ENCODE data around the gene HOXB2. TPM values are rescaled to one million over a fixed set of nuclear protein-coding genes. Genes with fewer than 3 reads are reported as not detected.

HOXB2 gene
- total RNA-seq, 1 experiment from 2014 or later, result 0.31 TPM

- H3K27me3 ChIP-seq (ENCODE audit: insufficient read depth, low read depth), result no peaks in the 10 kb centered on the region
- H3F3A ChIP-seq (ENCODE audit: insufficient read depth, low read depth), result no peaks in the 10 kb centered on the region
- no peaks in the 10 kb centered on the region for H3K79me2 ChIP-seq (ENCODE audit: low read depth)
- H4K20me1 ChIP-seq (ENCODE audit: insufficient read depth), result no peaks in the 10 kb centered on the region
- H3K9me3 ChIP-seq (ENCODE audit: insufficient read depth, low read depth), result no peaks in the 10 kb centered on the region
- no peak overlapping the region for H3K4me2 ChIP-seq
- CTCF ChIA-PET, result no interaction called here
- no peaks in the 10 kb centered on the region for H3K9me2 ChIP-seq (ENCODE audit: insufficient read depth)
- H2AFZ ChIP-seq, result no peak overlapping the region
- no peak for DNase-seq
- TF ChIP-seq CTCF (conservative IDR thresholded peaks at IDR 0.05) (no peak), EZH2 (IDR thresholded peaks at IDR 0.05; ENCODE audit: low read depth) (no peak)
- BruUV-seq (replicated peaks), result no TSS peak
- no peak overlapping the region for H3K27ac ChIP-seq
- POLR2A ChIA-PET (ENCODE audit: unreplicated experiment), result no interaction called here
- H3K36me3 ChIP-seq (ENCODE audit: low read depth), result no peaks in the 10 kb centered on the region
- intact Hi-C loops (cut with micrococcal nuclease; ENCODE audit: unreplicated experiment), result no loop called here
- H3K4me1 ChIP-seq (replicated peaks; ENCODE audit: insufficient read depth), result no peaks in the 10 kb centered on the region
- no peak overlapping the region for H3K4me3 ChIP-seq
Observed at GRCh38 chr17:48574505-48575065, 29.7 kb upstream of the HOXB2 start.

GRCh38 chr17:48571826-48572417 lies 27.0 kb upstream of the HOXB2 start:
- intact Hi-C loops (cut with micrococcal nuclease; ENCODE audit: unreplicated experiment), result no loop called here
- Histone ChIP-seq H3K27me3 (ENCODE audit: insufficient read depth, low read depth) (no peaks in the 10 kb centered on the region), H3K36me3 (ENCODE audit: low read depth) (no peaks in the 10 kb centered on the region), H2AFZ (no peak overlapping the region), H4K20me1 (ENCODE audit: insufficient read depth) (no peaks in the 10 kb centered on the region), H3K79me2 (ENCODE audit: low read depth) (no peaks in the 10 kb centered on the region), H3F3A (ENCODE audit: insufficient read depth, low read depth) (no peaks in the 10 kb centered on the region), H3K9me3 (ENCODE audit: insufficient read depth, low read depth) (no peaks in the 10 kb centered on the region), H3K4me3 (no peak overlapping the region), H3K27ac (no peak overlapping the region), H3K9me2 (ENCODE audit: insufficient read depth) (no peaks in the 10 kb centered on the region), H3K4me2 (no peak overlapping the region), H3K4me1 (replicated peaks; ENCODE audit: insufficient read depth) (0 out of 2 replicates have a peak, but pooled peaks cover 6% of the 10 kb centered on the region)
- DNase-seq, result no peak
- POLR2A ChIA-PET (ENCODE audit: unreplicated experiment), result no interaction called here
- TF ChIP-seq CTCF (conservative IDR thresholded peaks at IDR 0.05) (no peak), EZH2 (IDR thresholded peaks at IDR 0.05; ENCODE audit: low read depth) (no peak)
- no TSS peak for BruUV-seq (replicated peaks)
- CTCF ChIA-PET, result interaction anchor here (0.6 kb wide), 1 partner anchor 362 kb away, joined by 6 read pairs; no protein-coding TSS in a partner anchor

- Histone ChIP-seq H3K27me3 (ENCODE audit: insufficient read depth, low read depth) (no peaks in the 10 kb centered on the region), H3K27ac (no peak overlapping the region), H3K4me3 (no peak overlapping the region), H3K36me3 (ENCODE audit: low read depth) (no peaks in the 10 kb centered on the region), H4K20me1 (ENCODE audit: insufficient read depth) (no peaks in the 10 kb centered on the region), H3K79me2 (ENCODE audit: low read depth) (no peaks in the 10 kb centered on the region), H3K4me1 (replicated peaks; ENCODE audit: insufficient read depth) (0 out of 2 replicates have a peak, but pooled peaks cover 6% of the 10 kb centered on the region), H3F3A (ENCODE audit: insufficient read depth, low read depth) (no peaks in the 10 kb centered on the region), H2AFZ (no peak overlapping the region), H3K9me2 (ENCODE audit: insufficient read depth) (no peaks in the 10 kb centered on the region), H3K9me3 (ENCODE audit: insufficient read depth, low read depth) (no peaks in the 10 kb centered on the region), H3K4me2 (no peak overlapping the region)
- CTCF ChIA-PET, result no interaction called here
- BruUV-seq (replicated peaks), result no TSS peak
- intact Hi-C loops (cut with micrococcal nuclease; ENCODE audit: unreplicated experiment), result no loop called here
- no peak for DNase-seq
- no peak for TF ChIP-seq CTCF (conservative IDR thresholded peaks at IDR 0.05)
- no peak for TF ChIP-seq EZH2 (IDR thresholded peaks at IDR 0.05; ENCODE audit: low read depth)
- POLR2A ChIA-PET (ENCODE audit: unreplicated experiment), result no interaction called here
Observed at GRCh38 chr17:48571024-48571818, 26.3 kb upstream of the HOXB2 start.
